DOHH2 (cell line): ENCODE measurements around the gene ABCB11.
"Not testable (repeated sequence)": the region's sequence is repeated elsewhere in the genome, so short reads cannot be mapped to it uniquely, and the experiment has no call there.

Experiments used
- H3F3A ChIP-seq: fragments of 200-600 bp; sonication (generic), shearing (Covaris generic); 2 replicates; pipeline ENCODE4 v1.6.0; 2016; ENCODE audit warnings: antibody characterized with exemption, mild to moderate bottlenecking; ENCODE audit not compliant: control insufficient read depth, insufficient read depth
- H3K27ac ChIP-seq: fragments of 200-600 bp; sonication (generic); 2 replicates; pipeline ENCODE4 v1.5.1; 2014; ENCODE audit warnings: low read depth, mild to moderate bottlenecking, low read length, moderate library complexity
- H3K27me3 ChIP-seq: fragments of 200-600 bp; sonication (generic); 2 replicates; pipeline ENCODE4 v1.6.1; 2014; ENCODE audit warnings: mild to moderate bottlenecking, low read length, mixed read lengths; ENCODE audit not compliant: control insufficient read depth
- H3K36me3 ChIP-seq: fragments of 200-600 bp; sonication (generic); 2 replicates; pipeline ENCODE4 v1.6.1; 2014; ENCODE audit warnings: mild to moderate bottlenecking, low read length, moderate library complexity, mixed read lengths; ENCODE audit not compliant: control insufficient read depth
- H3K4me1 ChIP-seq: fragments of 200-600 bp; sonication (generic); 2 replicates; pipeline ENCODE4 v1.6.1; 2014; ENCODE audit warnings: mild to moderate bottlenecking, low read length, mixed read lengths; ENCODE audit not compliant: control insufficient read depth
- H3K4me2 ChIP-seq: fragments of 200-600 bp; sonication (generic); 2 replicates; pipeline ENCODE4 v1.6.0; 2014; ENCODE audit warnings: mild to moderate bottlenecking, low read length, moderate library complexity
- H3K4me3 ChIP-seq: fragments of 200-600 bp; sonication (generic); 2 replicates; pipeline ENCODE4 v1.5.1; 2014; ENCODE audit warnings: mild to moderate bottlenecking, low read length, mixed read lengths
- H3K79me2 ChIP-seq: fragments of 200-600 bp; sonication (generic); 2 replicates; pipeline ENCODE4 v1.6.1; 2014; ENCODE audit warnings: mild to moderate bottlenecking, low read length, mixed read lengths; ENCODE audit not compliant: control insufficient read depth
- H3K9me2 ChIP-seq: fragments of 200-600 bp; sonication (generic); replicated peaks from 2 replicates; pipeline ENCODE4 v1.6.1; 2014; ENCODE audit warnings: mild to moderate bottlenecking, low read length, mixed read lengths; ENCODE audit not compliant: control insufficient read depth
- H3K9me3 ChIP-seq: fragments of 200-600 bp; sonication (generic); 2 replicates; pipeline ENCODE4 v1.6.1; 2014; ENCODE audit warnings: antibody characterized with exemption, low read length, mixed read lengths; ENCODE audit not compliant: control insufficient read depth, insufficient read depth
- H4K20me1 ChIP-seq: fragments of 200-600 bp; sonication (generic); 2 replicates; pipeline ENCODE4 v1.6.0; 2014; ENCODE audit warnings: low read depth, mild to moderate bottlenecking, antibody characterized with exemption, low read length, moderate library complexity; ENCODE audit not compliant: control insufficient read depth, insufficient read depth
- CTCF ChIP-seq: fragments of 200-600 bp; sonication (generic); IDR thresholded peaks from one replicate; pipeline ENCODE4 v1.5.1; 2014; ENCODE audit warnings: antibody characterized with exemption, mild to moderate bottlenecking, low read depth, low read length; ENCODE audit not compliant: poor library complexity, severe bottlenecking
- EZH2phosphoT487 ChIP-seq: fragments of 200-600 bp; sonication (generic); IDR thresholded peaks from 2 replicates; pipeline ENCODE4 v1.6.1; 2017; ENCODE audit warnings: borderline replicate concordance, mild to moderate bottlenecking, antibody characterized with exemption, low read length, moderate library complexity, mixed read lengths

ABCB11 gene

DNA sequence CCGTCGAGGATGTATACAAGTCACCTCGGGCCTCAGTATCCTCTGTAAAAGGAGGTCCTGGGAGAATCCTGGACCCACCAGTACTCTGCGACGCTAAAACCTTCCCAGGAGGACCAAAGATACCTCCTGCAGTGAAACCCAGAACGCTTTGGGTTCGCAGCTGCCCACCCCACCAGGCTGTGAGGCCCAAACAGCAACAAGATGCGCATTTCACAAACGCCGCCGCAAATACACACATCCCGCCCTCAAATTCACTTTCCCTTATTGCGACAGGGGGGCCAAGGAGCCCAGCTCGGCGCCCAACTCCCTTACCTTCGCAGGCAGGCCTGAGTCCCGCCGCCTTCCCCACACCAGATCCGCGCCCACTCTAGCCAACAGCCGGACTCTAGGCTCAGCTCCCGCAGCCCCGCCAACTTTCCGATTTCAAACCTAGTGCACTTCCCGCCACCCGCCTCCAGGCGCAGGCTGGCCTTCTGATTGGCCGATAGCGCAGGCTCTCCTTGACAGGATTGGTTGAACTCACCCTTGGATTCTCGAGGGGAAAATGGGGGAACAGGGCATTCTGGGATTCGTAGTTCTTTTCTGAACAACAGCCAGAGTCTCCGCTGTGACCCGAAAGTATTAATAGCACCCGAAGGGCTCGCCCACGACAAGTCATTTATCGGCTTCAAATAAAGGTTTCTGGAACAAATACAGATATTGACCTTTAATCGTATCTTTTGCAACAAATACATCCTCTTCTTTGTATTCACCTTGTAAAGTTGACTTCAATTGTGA, 140.9 kb downstream of the ABCB11 start, which contains the start of gene SPC25:
Gene SPC25 (minus strand): TSS at position 425 of the 777 bp plus-strand sequence. CDS start 911 bp downstream, outside the sequence.
- Histone ChIP-seq H3K27ac (peak within 1 kb of the TSS; percentile 46), H3K79me2 (peaks cover 39% of the 10 kb centered on the region), H3K36me3 (peaks cover 45% of the 10 kb centered on the region), H3F3A (no peaks in the 10 kb centered on the region), H3K4me3 (peak within 1 kb of the TSS; percentile 94), H3K4me1 (peaks cover 14% of the 10 kb centered on the region), H3K4me2 (peak within 1 kb of the TSS; percentile 96), H3K9me3 (no peaks in the 10 kb centered on the region), H3K27me3 (no peaks in the 10 kb centered on the region), H3K9me2 (no peaks in the 10 kb centered on the region), H4K20me1 (no peaks in the 10 kb centered on the region)
- TF ChIP-seq EZH2phosphoT487 (no peak), CTCF (no peak)

- no peak for TF ChIP-seq EZH2phosphoT487
- no peak for TF ChIP-seq CTCF
- Histone ChIP-seq H3K27ac (peak overlapping the region; percentile 46), H3K36me3 (peaks cover 50% of the 10 kb centered on the region)
Measured at GRCh38 chr2:168889635-168890005, 141.5 kb downstream of the ABCB11 start.

GRCh38 chr2:168884975-168885374, 146.1 kb downstream of the ABCB11 start:
- Histone ChIP-seq H3K9me2 (no peaks in the 10 kb centered on the region), H3K27me3 (no peaks in the 10 kb centered on the region)

More at GRCh38 chr2:168889635-168890005, 141.5 kb downstream of the ABCB11 start:
- Histone ChIP-seq H3K4me1 (peaks cover 14% of the 10 kb centered on the region), H3K79me2 (peaks cover 45% of the 10 kb centered on the region), H3K9me2 (no peaks in the 10 kb centered on the region), H4K20me1 (no peaks in the 10 kb centered on the region), H3K9me3 (no peaks in the 10 kb centered on the region), H3K4me3 (peak overlapping the region; percentile 94), H3K4me2 (peak overlapping the region; percentile 96), H3K27me3 (no peaks in the 10 kb centered on the region), H3F3A (no peaks in the 10 kb centered on the region)

GRCh38 chr2:168882163-168882562, 149.0 kb downstream of the ABCB11 start:
- H3K4me3 ChIP-seq, H3K27ac ChIP-seq, H3K27me3 ChIP-seq, H3K9me3 ChIP-seq, H3K4me1 ChIP-seq, H3F3A ChIP-seq, H3K4me2 ChIP-seq, H3K9me2 ChIP-seq, H4K20me1 ChIP-seq: not testable (repeated sequence)
- Histone ChIP-seq H3K36me3 (peaks cover 46% of the 10 kb centered on the region), H3K79me2 (peaks cover 69% of the 10 kb centered on the region)

More at GRCh38 chr2:168884975-168885374, 146.1 kb downstream of the ABCB11 start:
- Histone ChIP-seq H4K20me1 (no peaks in the 10 kb centered on the region), H3K79me2 (peaks cover 71% of the 10 kb centered on the region), H3K9me3 (no peaks in the 10 kb centered on the region), H3K36me3 (peaks cover 62% of the 10 kb centered on the region), H3K4me1 (peaks cover 8% of the 10 kb centered on the region), H3F3A (no peaks in the 10 kb centered on the region), H3K4me3 (no peak overlapping the region), H3K4me2 (no peak overlapping the region), H3K27ac (no peak overlapping the region)
- TF ChIP-seq CTCF (no peak), EZH2phosphoT487 (no peak)
